Stimulated activated CD8-positive, alpha-beta memory T cell treated with anti-CD3 and anti-CD28 coated beads, Interleukin-15, amount 100 ng/mL, for 48 hours (primary cell): Measurements from ENCODE around the gene DIPK2B.

Experiments
- DNase-seq, 2 donors: peaks; one replicate each; pipeline ENCODE4 v3.0.0-alpha.2; 2020; ENCODE audit warnings: low read depth in 2 of 2

Gene DIPK2B

GRCh38 chrX:45200741-45201234 is at the start of gene DIPK2B:
TSS of gene DIPK2B (minus strand) at chrX:45200876. CDS start at chrX:45200826, 50 bp downstream.
- DNase-seq: no peak

DNA sequence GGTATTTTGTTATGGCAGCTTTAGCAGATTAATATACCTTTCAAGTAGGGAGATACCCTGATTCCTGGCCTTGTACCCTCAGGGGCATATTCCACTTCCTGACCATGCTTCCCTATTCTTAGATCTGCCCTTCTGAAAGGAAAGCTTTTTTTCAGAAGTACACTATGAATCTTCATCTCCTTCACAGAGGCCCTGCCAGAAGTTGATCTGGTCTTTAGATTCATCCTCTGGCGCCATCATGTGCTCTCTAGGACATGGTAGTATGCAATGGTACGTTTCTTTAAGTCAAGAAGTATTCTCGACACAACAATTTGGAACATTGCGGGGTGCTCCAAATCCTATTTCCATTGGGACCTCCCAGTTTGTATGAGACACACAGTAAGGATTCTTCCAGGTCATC is 39.6 kb upstream of the DIPK2B start:
- no peak for DNase-seq

GRCh38 chrX:45238489-45238888 is 37.8 kb upstream of the DIPK2B start:
- DNase-seq: no peak

DNA sequence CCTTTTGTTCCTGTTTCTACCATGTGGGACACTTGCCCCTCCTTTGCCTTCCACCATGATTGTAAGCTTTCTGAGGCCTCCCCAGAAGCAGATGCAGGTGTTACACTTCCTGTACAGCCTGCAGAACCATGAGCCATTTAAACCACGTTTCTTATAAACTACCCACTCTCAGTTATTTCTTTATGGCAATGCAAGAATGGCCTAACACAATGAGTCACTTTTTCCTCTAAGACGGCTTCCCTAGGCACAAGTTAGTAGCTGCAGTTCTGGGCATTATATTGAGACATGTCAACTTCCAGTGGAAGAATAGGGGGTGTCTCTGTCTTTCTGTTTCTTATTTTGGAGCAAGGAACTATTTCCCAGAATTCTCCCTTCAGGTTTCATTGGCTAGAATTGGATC is 32.9 kb upstream of the DIPK2B start:
- no peak for DNase-seq

- no peak for DNase-seq
These were observed 31.5 kb upstream of the DIPK2B start for GRCh38 chrX:45232139-45232538.

DNA sequence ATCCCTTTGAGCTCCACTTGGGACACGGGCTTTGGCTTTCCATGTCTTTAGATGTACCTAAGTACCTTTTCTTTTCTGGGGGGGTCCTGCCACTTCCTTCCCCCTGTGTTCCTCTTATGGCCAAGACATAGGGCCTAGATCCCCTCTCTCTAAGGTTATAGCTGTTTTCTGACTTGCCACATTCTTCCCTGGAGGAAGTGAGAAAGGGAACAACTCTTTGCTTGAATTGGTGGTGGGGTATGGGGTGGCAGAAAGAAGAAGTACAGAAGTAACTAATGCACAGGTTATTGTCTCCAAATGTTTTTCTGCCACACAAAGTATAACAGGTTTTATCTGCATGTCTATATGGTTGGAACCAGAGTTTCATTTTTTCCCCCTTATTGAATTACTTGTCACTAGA is 29.7 kb upstream of the DIPK2B start:
- DNase-seq: no peak

GRCh38 chrX:45229348-45229747 is 28.7 kb upstream of the DIPK2B start:
- no peak for DNase-seq

DNA sequence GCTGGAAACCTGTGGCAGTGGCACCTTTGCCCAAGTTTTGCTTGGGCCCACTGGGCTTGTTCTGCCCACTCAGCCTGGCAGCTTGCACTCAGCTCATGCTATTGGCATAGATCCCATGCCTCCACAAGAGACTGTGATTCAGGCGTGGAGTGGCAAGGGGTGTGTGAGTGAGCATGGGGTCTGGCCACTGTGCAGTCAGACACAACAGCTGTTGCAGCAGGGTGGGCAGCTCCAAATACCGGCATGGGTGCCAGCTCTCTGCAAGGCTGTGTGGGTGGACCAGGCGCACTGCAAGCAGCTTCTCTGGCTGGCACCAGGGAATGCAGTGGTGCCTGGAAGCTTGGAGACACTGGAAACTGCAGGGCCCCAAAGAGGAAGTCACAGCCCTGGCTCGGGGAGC is 27.4 kb upstream of the DIPK2B start:
- DNase-seq: no peak

DNA sequence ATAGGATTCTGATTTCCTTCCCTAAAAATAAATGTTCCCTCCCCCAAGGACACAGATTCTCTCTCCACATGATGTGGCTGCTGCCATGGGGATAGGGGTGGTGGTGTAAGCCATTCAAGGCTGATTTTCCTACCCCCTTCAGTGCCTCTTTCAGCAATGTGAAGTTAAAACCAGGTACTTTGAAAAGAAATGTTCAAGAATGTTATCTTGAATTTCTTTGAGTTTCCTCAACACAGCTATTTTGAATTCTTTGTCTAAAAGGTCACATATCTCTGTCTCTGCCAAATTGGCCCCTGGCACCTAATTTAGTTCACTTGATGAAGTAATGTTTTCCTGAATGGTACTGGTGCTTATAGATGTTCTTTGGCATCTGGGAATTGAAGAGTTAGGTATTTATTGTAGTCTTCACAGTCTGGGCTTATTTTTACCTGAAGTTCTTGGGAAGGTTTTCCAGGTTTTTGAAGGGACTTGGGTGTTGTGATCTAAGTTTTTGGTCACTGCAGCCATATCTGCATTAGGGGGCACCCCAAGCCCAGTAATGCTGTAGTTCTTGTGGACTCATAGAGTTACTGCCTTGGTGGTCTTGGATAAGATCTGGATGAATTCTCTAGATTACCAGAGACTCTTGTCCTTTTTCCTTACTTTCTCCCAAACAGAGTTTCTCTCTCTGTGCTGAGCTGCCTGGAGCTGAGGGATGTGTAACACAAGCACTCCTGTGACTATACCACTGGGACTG is 7.6 kb upstream of the DIPK2B start:
- no peak for DNase-seq

DNA sequence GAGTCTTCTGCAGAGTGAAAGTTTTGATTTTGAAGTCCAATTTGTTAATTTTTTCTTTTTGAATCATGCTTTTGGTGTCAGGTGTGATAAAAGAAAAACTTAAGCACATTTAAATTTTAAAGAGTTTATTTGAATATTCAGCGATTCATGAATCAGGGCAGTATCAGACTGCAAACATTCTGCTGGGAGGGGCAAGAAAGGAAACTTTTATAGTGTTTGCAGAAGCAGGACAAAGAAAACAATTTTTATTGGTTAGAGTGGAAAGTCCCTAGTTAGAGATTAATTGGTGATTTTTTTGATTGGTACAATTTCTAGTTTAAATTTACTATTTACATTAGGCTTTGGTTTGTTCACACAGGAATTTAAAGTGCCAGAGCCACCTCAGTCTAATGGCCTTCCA is 1.5 kb upstream of the DIPK2B start:
- no peak for DNase-seq

- DNase-seq: no peak
These were observed 2.0 kb downstream of the DIPK2B start for GRCh38 chrX:45198706-45199105.

- no peak for DNase-seq
These were observed 2.4 kb downstream of the DIPK2B start for GRCh38 chrX:45198301-45198700.

DNA sequence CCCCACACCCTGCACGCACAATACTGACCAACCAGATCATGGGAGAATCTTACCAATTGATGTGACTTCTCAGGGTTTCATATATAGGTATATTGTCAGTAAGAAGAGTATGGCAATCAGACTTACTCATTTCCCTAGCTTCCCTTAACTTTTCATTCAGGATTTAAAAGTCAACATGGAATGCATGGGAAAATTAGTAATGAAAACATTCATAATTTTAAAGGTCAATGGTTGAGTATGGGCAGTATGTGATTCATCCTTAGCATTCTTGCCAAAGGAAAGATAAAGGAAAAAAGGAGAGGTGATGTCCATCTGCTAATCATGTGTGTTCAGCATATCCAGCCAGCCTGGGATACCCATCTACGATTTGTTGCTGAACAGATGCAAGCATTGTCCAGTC is 4.0 kb downstream of the DIPK2B start:
- DNase-seq: no peak

DNA sequence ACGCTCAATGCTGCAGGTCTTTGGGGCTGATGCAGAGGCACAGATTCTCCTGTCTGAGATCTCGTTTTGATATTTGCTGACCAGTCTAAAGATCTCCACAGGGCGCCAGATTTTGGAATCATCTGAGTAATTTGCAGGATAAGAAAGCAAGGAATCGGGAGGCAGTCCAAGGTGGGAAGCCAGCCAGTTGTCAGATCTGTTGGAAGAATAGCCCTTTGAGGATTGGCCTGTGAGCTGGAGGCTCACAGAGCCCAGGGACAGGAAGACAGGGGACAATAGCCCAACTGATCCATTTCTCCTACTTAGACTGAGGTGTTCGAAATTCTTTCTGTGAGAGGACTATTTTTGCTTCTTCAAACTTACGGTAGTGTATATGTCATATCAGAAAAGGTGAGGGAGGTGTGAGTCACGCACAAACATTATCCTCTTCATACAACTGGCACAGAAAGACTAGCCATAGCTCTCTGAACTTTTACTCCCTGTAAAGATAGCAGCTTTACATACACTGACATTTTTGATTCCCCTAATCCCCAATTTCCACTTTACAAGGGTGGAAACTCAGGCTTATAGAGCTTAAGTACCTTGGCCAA is 8.8 kb downstream of the DIPK2B start:
- no peak for DNase-seq

GRCh38 chrX:45191383-45191782 is 9.3 kb downstream of the DIPK2B start:
- no peak for DNase-seq

DNA sequence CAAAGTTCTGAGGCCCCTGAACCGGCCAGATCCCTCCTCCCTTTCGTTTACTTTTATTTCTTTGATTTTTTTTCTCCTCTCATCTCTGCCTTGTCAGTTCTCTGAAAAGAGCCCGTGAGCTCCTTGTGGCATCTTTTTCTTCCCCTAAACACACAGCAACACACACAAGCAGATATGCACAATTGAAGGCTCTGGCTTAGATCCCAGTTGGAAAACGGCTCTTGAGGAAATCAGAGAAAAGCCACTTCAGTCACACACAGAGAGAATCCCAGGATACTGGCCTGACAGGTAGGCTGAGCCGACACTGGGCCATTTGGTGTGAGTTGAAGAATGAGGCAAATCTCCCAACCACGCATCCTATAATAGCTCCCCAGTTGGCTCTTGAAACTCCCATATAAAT is 12.9 kb downstream of the DIPK2B start:
- DNase-seq: no peak

DNA sequence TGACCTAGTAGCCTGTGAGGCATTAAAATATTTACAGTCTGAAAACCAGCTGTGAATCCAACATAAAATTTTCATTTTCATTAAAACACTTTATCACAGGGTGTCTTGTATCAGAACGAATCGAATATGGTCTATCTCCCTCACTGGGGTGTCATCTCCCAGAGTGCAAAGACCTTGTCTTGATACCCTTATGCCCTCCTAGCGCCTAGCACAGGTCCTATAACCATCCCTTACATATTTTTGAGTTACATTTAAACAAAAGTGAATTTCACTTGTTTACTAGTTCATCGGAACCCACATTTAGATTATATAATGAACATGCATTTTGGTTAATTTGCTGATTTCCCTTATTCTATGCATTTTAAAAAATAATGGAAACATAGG is 14.0 kb downstream of the DIPK2B start:
- DNase-seq: no peak

DNA sequence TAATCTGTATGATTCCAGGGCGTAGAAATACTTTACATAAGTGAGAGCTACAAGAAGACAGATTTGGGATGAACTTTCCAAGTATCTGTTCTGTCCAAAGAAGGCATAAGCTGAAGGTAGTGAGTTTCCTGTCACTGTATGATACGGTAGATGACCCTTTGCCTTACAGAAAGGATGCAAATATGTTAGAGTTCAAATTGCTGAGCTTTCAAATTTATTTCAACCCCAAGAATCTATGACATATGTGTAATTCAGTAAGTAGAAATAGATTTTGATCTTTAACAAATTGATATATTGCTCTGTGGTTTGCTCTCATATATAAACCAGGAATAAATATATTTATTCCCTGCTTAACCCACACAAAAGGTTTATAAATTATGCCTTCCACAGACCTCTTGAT is 16.5 kb downstream of the DIPK2B start:
- no peak for DNase-seq

DNA sequence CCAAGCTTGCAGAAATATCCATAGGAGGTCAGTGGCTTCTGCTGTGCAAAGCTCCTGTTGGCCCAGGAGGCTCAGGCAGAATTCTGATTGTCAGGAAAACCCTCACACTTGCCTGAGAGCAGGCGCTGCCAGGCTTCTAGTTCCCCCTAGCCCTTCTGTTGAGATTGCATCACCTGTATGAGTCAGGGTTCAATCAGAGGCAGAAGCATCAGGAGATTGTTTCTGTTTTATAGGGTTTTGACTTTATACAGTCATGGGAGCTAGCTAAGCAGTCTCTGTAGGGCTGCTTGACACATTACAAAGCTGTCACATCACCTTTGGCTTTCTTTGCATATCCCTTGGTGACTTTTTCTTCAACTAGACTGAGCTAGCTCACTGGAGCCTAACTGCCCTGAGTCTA is 27.8 kb downstream of the DIPK2B start:
- no peak for DNase-seq

DNA sequence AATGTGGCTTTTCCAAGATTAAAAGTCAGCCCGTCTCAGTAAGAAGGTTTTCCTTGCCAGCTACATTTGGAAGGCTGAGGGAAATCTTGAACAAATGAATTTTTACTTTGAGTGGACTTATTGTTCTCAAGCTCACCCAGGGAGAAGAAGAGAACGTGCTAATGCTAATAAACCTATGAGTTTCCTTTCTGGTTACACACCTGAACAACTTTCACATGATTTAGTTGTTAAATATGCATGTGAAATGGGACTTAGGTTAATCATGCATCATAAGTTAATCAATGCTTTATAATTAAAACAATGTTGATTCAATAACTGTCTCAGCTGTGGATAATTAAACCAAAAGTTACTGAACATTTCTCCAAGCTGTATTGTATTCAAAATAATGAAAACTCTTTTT is 33.9 kb downstream of the DIPK2B start:
- no peak for DNase-seq

DNA sequence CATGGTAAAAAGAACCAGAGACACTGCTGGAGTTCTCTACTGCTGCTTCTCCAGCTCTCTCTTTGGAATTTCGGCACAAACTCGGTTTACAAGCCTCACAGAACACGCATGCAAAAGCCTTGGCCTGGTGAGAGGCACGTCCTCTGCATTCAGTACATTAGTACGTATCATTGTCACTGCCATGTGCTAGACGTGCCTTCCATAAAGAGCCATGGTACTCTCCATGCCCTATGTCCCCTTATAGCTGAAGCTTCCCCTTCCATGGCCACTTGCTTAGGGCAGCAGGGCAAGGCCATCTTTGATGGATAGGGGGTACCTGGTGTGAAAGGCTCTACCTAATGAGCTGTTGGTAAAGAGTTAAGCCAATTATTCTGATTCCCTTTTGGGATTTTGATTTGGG is 35.0 kb downstream of the DIPK2B start:
- DNase-seq: no peak

DNA sequence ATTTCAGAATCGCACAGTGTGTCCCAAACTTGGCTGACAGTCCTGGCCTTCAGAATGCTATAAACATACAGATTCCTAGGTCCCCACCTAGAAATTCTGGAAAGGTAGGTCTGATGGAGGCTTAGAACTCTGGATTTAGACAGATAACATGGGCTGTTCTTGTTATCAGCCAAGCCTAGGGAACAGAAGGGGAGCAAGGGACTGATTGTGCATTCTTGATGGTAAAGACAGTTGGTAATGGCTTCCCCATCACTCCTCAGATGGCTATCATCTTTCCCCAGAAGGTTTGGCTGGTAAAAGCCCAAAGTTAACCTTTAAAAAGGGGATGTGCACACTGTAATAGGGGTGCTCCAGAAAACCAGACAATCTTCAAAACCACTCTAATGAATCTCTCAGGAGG is 35.7 kb downstream of the DIPK2B start:
- no peak for DNase-seq

- DNase-seq: no peak
These were observed 36.6 kb downstream of the DIPK2B start for GRCh38 chrX:45164021-45164621.
